CD4-positive, alpha-beta T cell treated with Interleukin-17A for 1 hour (primary cell): ENCODE results near the gene IGSF9B.

Source experiments
- DNase-seq: peaks from one replicate; pipeline ENCODE4 v3.0.0-alpha.2; 2020

The IGSF9B gene

GRCh38 chr11:133896642-133897330 is 60.0 kb downstream of the IGSF9B start:
- no peak for DNase-seq

GRCh38 chr11:133896028-133896427 is 60.7 kb downstream of the IGSF9B start:
- no peak for DNase-seq

- DNase-seq, result no peak
Observed at GRCh38 chr11:133895551-133895950, 61.2 kb downstream of the IGSF9B start.

- DNase-seq, result no peak
Observed at GRCh38 chr11:133895061-133895479, 61.7 kb downstream of the IGSF9B start.

- DNase-seq, result no peak
Observed at GRCh38 chr11:133893381-133893780, 63.4 kb downstream of the IGSF9B start.

GRCh38 chr11:133892584-133893380 is 64.0 kb downstream of the IGSF9B start:
- DNase-seq, result no peak

GRCh38 chr11:133892126-133892525 is 64.6 kb downstream of the IGSF9B start:
- DNase-seq, result no peak

- no peak for DNase-seq
Observed at GRCh38 chr11:133889893-133890292, 66.9 kb downstream of the IGSF9B start.

GRCh38 chr11:133889188-133889587 is 67.6 kb downstream of the IGSF9B start:
- no peak for DNase-seq

GRCh38 chr11:133887692-133888332 is 69.0 kb downstream of the IGSF9B start:
- no peak for DNase-seq

- no peak for DNase-seq
Observed at GRCh38 chr11:133886029-133886428, 70.7 kb downstream of the IGSF9B start.

GRCh38 chr11:133872160-133872559 is 84.6 kb downstream of the IGSF9B start:
- DNase-seq, result no peak

- no peak for DNase-seq
Observed at GRCh38 chr11:133867456-133867855, 89.3 kb downstream of the IGSF9B start.

- no peak for DNase-seq
Observed at GRCh38 chr11:133865466-133865865, 91.3 kb downstream of the IGSF9B start.

- DNase-seq, result no peak
Observed at GRCh38 chr11:133864756-133865155, 92.0 kb downstream of the IGSF9B start.

- no peak for DNase-seq
Observed at GRCh38 chr11:133860151-133860550, 96.6 kb downstream of the IGSF9B start.
